GM12878 (cell line): ENCODE measurements around the gene NEU1.

Experiments used
- CHD2 ChIP-seq: IDR thresholded peaks from 2 replicates; pipeline ENCODE4 v1.6.1; 2011; ENCODE audit warnings: low read depth, low read length, improper control_type of control experiment, borderline replicate concordance
- ETV6 ChIP-seq, 2 experiments: fragments of 450-650 bp in 1 of 2; IDR thresholded peaks in 1 of 2; conservative IDR thresholded peaks in 1 of 2; 2 replicates each; pipeline ENCODE4 v1.6.1; 2014; ENCODE audit warnings: antibody characterized with exemption in 1 of 2, borderline replicate concordance in 1 of 2, low read depth in 1 of 2, mild to moderate bottlenecking in 1 of 2, moderate library complexity in 1 of 2
- JUNB ChIP-seq: IDR thresholded peaks from 2 replicates; pipeline ENCODE4 v1.6.1; 2016; ENCODE audit warnings: antibody characterized with exemption, mild to moderate bottlenecking
- JUND ChIP-seq: IDR thresholded peaks from 2 replicates; pipeline ENCODE4 v1.6.1; 2012; ENCODE audit warnings: low read depth, mild to moderate bottlenecking, low read length, improper control_type of control experiment, moderate library complexity
- PAX5 ChIP-seq: IDR thresholded peaks from 2 replicates; pipeline ENCODE4 v1.6.1; 2011; ENCODE audit warnings: low read depth, low read length, borderline replicate concordance
- POLR2AphosphoS2 ChIP-seq: IDR thresholded peaks from 2 replicates; pipeline ENCODE4 v1.6.1; 2011; ENCODE audit warnings: low read depth, mild to moderate bottlenecking, low read length, improper control_type of control experiment, moderate library complexity
- RAD21 ChIP-seq: IDR thresholded peaks from 2 replicates; pipeline ENCODE4 v1.6.1; 2011; ENCODE audit warnings: mild to moderate bottlenecking, low read depth, low read length, moderate library complexity; ENCODE audit not compliant: insufficient read depth
- TAF1 ChIP-seq: IDR thresholded peaks from 2 replicates; pipeline ENCODE4 v1.6.1; 2011; ENCODE audit warnings: mild to moderate bottlenecking, low read depth, low read length, borderline replicate concordance
- ZNF24 ChIP-seq: fragments of 450-650 bp; IDR thresholded peaks from 2 replicates; pipeline ENCODE4 v1.6.1; 2017; ENCODE audit warnings: antibody characterized with exemption, mild to moderate bottlenecking
- TF ChIP-seq, protein P1 (sequence below): IDR thresholded peaks from 2 replicates; pipeline ENCODE4 v1.6.1; 2011; ENCODE audit warnings: borderline replicate concordance, low read depth, mild to moderate bottlenecking, moderate library complexity, mixed read lengths, low read length; ENCODE audit not compliant: insufficient read depth; ENCODE audit errors: extremely low read length
- TF ChIP-seq, protein P2 (sequence below), 3 experiments: IDR thresholded peaks in 2 of 3; conservative IDR thresholded peaks in 1 of 3; 2 replicates each; pipeline ENCODE4 v1.5.1; 2011; ENCODE audit warnings: low read depth in 3 of 3, low read length in 3 of 3, mild to moderate bottlenecking in 3 of 3, control low read depth in 2 of 3, moderate library complexity in 2 of 3, inconsistent platforms in 1 of 3, mixed read lengths in 1 of 3; ENCODE audit not compliant: control insufficient read depth in 2 of 3, insufficient read depth in 1 of 3; ENCODE audit errors: extremely low read depth in 1 of 3
- TF ChIP-seq, protein P3 (sequence below): IDR thresholded peaks from 2 replicates; pipeline ENCODE4 v1.6.1; 2012; ENCODE audit warnings: low read depth, low read length, improper control_type of control experiment

DNA sequence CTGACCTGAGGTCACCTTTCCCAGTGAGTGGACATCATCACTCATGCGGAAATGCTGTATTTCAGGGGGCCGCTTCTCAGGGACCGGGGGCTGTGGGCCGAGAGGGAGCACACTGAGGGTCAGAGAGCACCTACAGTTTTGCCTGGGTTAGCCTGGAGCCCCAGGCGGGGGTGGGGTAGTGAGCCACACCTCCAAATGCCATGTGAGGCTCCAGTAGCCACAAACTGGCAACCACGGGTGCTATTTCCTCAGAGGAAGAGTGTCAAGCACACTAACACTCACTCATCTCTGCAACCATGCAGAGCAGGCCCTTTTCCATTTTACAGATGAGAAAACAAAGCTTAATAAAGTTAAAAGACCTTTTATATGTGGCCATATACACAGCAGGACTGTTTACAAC lies 30.2 kb upstream of the NEU1 start:
- no peak for TF ChIP-seq ZNF24
- TF ChIP-seq TAF1: no peak
- TF ChIP-seq, protein P1, sequence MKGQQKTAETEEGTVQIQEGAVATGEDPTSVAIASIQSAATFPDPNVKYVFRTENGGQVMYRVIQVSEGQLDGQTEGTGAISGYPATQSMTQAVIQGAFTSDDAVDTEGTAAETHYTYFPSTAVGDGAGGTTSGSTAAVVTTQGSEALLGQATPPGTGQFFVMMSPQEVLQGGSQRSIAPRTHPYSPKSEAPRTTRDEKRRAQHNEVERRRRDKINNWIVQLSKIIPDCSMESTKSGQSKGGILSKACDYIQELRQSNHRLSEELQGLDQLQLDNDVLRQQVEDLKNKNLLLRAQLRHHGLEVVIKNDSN: no peak
- TF ChIP-seq, protein P2, sequence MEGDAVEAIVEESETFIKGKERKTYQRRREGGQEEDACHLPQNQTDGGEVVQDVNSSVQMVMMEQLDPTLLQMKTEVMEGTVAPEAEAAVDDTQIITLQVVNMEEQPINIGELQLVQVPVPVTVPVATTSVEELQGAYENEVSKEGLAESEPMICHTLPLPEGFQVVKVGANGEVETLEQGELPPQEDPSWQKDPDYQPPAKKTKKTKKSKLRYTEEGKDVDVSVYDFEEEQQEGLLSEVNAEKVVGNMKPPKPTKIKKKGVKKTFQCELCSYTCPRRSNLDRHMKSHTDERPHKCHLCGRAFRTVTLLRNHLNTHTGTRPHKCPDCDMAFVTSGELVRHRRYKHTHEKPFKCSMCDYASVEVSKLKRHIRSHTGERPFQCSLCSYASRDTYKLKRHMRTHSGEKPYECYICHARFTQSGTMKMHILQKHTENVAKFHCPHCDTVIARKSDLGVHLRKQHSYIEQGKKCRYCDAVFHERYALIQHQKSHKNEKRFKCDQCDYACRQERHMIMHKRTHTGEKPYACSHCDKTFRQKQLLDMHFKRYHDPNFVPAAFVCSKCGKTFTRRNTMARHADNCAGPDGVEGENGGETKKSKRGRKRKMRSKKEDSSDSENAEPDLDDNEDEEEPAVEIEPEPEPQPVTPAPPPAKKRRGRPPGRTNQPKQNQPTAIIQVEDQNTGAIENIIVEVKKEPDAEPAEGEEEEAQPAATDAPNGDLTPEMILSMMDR (IDR thresholded peaks at IDR 0.05 in 2 of 3, conservative IDR thresholded peaks at IDR 0.05 in 1 of 3; ENCODE audit: control insufficient read depth in 2 of 3, extremely low read depth in 1 of 3, insufficient read depth in 1 of 3, low read depth in 3 of 3, low read length in 3 of 3): no peak
- TF ChIP-seq POLR2AphosphoS2: no peak
- no peak for TF ChIP-seq ETV6 (conservative IDR thresholded peaks at IDR 0.05 in 1 of 2, IDR thresholded peaks at IDR 0.05 in 1 of 2; ENCODE audit: borderline replicate concordance in 1 of 2, low read depth in 1 of 2)
- no peak for TF ChIP-seq RAD21
- TF ChIP-seq, protein P3, sequence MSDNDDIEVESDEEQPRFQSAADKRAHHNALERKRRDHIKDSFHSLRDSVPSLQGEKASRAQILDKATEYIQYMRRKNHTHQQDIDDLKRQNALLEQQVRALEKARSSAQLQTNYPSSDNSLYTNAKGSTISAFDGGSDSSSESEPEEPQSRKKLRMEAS: no peak
- no peak for TF ChIP-seq JUNB
- no peak for TF ChIP-seq PAX5
- TF ChIP-seq CHD2: no peak
- TF ChIP-seq JUND: no peak
